Thyroid gland (tissue), 4 donors: ENCODE measurements around the gene RRAGD. TPM values are rescaled to one million over a fixed set of nuclear protein-coding genes. Genes with fewer than 3 reads are reported as not detected.

Experiments used
- DNase-seq, 2 donors: peaks; one replicate each; pipeline ENCODE4 v3.0.0-alpha.2; 2019
- H3K27ac ChIP-seq, 3 donors: fragments of 200-600 bp; sonication (generic); 1 replicate in 2 of 3; 2 replicates in 1 of 3; pipeline ENCODE4 v1.5.1; 2016 to 2019; ENCODE audit warnings: mild to moderate bottlenecking in 1 of 3, moderate library complexity in 1 of 3
- H3K27me3 ChIP-seq: fragments of 200-600 bp; sonication (generic); one replicate; pipeline ENCODE4 v1.5.1; 2019
- H3K36me3 ChIP-seq, 2 donors: fragments of 200-600 bp; sonication (generic); one replicate each; pipeline ENCODE4 v1.5.1; 2016 to 2019
- H3K4me1 ChIP-seq, 2 donors: fragments of 200-600 bp; sonication (generic); one replicate each; pipeline ENCODE4 v1.5.1; 2017 to 2019
- H3K4me3 ChIP-seq, 3 donors: fragments of 200-600 bp; sonication (generic); replicated peaks in 1 of 3; 1 replicate in 2 of 3; 2 replicates in 1 of 3; pipeline ENCODE4 v1.5.1; 2016; ENCODE audit warnings: mild to moderate bottlenecking in 1 of 3
- H3K9me3 ChIP-seq: fragments of 200-600 bp; sonication (generic); one replicate; pipeline ENCODE4 v1.5.1; 2017
- POLR2A ChIP-seq, 2 donors: fragments of 450-650 bp; IDR thresholded peaks; one replicate each; pipeline ENCODE4 v1.6.1; 2017; ENCODE audit warnings: antibody characterized with exemption in 2 of 2, mild to moderate bottlenecking in 2 of 2, moderate library complexity in 1 of 2
- WGBS, 2 donors: methylation state at CpG; one replicate each; pipeline ENCODE4 v1.1.5; 2017; 5-methylcytosine and 5-hydroxymethylcytosine counted together
- intact Hi-C: fragments of 100-400 bp; cut with DNase I; formaldehyde crosslinking; loops from one replicate; pipeline ENCODE4 v1.15.1; 2023
- total RNA-seq, 4 donors: library from RNA; depleted of rRNA; stranded (reverse); fragments of >200 nt; gene quantifications; one replicate each; pipeline ENCODE4 v1.2.3, GENCODE V29; 2016
- TF ChIP-seq, protein P1 (sequence below), 6 experiments: fragments of 200-600 bp in 3 of 6; fragments of 450-650 bp in 3 of 6; sonication (generic) in 3 of 6; IDR thresholded peaks; one replicate each; pipeline ENCODE4 v1.5.1; 2016 to 2019; ENCODE audit warnings: antibody characterized with exemption in 6 of 6, mild to moderate bottlenecking in 2 of 6, inconsistent platforms in 1 of 6, moderate library complexity in 1 of 6

The RRAGD gene
- total RNA-seq, 4 donors from 2014 or later: 49.8 to 73.0 (median 62.2) TPM

DNA sequence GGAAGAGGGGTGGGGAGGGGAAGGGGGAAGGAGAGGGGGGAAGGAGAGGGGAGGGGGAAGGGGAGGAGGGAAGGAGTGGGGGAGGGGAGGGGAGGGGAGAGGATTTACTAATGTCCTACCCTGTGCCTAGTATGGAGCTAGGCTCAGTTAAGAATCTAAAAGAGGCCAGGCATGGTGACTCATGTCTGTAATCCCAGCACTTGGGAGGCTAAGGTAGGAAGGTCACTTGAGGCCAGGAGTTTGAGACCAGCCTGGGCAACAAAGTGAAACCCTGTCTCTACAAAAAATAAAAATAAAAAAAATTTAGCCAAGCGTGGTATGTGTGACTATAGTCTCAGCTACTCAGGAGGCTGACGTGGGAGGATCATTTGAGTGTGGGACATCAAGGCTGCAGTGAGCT is 72.5 kb downstream of the RRAGD start:
- peaks cover 27 to 28% of the 10 kb centered on the region in 2 donors for H3K36me3 ChIP-seq
- no peaks in the 10 kb centered on the region for H3K27me3 ChIP-seq
- intact Hi-C loops: no loop called here
- no peak overlapping the region for H3K27ac ChIP-seq
- 91 to 92% methylated on average over 2 of the region's 2 CpGs for WGBS, 2 donors
- DNase-seq: no peak
- H3K9me3 ChIP-seq: no peaks in the 10 kb centered on the region
- TF ChIP-seq, protein P1, sequence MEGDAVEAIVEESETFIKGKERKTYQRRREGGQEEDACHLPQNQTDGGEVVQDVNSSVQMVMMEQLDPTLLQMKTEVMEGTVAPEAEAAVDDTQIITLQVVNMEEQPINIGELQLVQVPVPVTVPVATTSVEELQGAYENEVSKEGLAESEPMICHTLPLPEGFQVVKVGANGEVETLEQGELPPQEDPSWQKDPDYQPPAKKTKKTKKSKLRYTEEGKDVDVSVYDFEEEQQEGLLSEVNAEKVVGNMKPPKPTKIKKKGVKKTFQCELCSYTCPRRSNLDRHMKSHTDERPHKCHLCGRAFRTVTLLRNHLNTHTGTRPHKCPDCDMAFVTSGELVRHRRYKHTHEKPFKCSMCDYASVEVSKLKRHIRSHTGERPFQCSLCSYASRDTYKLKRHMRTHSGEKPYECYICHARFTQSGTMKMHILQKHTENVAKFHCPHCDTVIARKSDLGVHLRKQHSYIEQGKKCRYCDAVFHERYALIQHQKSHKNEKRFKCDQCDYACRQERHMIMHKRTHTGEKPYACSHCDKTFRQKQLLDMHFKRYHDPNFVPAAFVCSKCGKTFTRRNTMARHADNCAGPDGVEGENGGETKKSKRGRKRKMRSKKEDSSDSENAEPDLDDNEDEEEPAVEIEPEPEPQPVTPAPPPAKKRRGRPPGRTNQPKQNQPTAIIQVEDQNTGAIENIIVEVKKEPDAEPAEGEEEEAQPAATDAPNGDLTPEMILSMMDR (IDR thresholded peaks at IDR 0.05): no peak
- TF ChIP-seq POLR2A (IDR thresholded peaks at IDR 0.05): no peak
- H3K4me1 ChIP-seq: no peaks in the 10 kb centered on the region
- no peak overlapping the region for H3K4me3 ChIP-seq

DNA sequence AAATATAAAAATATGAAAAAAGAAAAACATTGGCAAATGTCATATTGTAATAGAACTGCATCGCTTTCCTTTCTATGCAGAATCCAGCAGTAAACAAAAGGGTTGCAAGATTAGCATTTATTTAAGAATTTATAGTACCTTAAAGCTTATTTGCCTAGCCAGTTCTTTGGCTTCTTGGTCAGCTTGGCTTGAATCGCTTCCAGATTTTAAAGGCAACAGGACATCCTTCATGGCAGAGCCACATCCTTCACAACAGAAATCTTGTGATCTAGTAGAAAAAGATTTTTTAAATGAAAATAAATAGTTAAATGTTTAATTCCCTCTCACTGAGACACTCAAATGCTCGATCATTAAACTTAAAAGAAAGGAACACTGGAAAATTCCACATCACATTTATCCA is 76.9 kb downstream of the RRAGD start:
- no peaks in the 10 kb centered on the region for H3K9me3 ChIP-seq
- no peaks in the 10 kb centered on the region for H3K27me3 ChIP-seq
- no peaks in the 10 kb centered on the region for H3K4me1 ChIP-seq
- H3K27ac ChIP-seq: no peak overlapping the region
- peaks cover 16 to 25% of the 10 kb centered on the region in 2 donors for H3K36me3 ChIP-seq
- no peak for DNase-seq
- whole genome bisulfite sequencing, 2 donors: 80 to 86% methylated on average over 3 of the region's 3 CpGs
- H3K4me3 ChIP-seq: no peak overlapping the region
- intact Hi-C loops: no loop called here
- TF ChIP-seq, protein P1 (IDR thresholded peaks at IDR 0.05): no peak

DNA sequence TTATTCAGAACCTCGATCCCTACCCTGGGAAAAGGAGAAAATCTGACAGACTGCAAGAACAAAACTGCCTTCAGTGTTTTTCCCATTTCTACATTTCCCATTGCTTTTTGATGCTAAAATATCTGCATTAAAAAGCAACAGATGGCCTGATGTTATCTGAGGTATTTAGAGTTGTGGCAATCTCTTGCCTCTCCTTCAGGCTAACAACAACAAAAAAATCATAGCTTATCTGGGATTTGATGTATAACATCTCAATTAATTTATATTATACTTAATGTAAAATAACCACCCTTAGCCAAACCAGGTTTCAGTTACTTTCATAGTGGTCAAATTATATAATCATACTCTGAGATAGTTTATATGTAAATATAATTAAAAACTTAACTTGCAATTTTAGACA is 81.2 kb downstream of the RRAGD start:
- peaks cover 8 to 33% of the 10 kb centered on the region in 2 donors for H3K36me3 ChIP-seq
- H3K27me3 ChIP-seq: no peaks in the 10 kb centered on the region
- no peak for DNase-seq
- no peaks in the 10 kb centered on the region for H3K9me3 ChIP-seq
- no peak overlapping the region for H3K27ac ChIP-seq
- TF ChIP-seq, protein P1 (IDR thresholded peaks at IDR 0.05): no peak
- no peak for TF ChIP-seq POLR2A (IDR thresholded peaks at IDR 0.05)
- no peaks in the 10 kb centered on the region for H3K4me1 ChIP-seq
- H3K4me3 ChIP-seq: no peak overlapping the region
- intact Hi-C loops: no loop called here
- WGBS, 2 donors: 96 to 98% methylated on average over 1 of the region's 1 CpG

DNA sequence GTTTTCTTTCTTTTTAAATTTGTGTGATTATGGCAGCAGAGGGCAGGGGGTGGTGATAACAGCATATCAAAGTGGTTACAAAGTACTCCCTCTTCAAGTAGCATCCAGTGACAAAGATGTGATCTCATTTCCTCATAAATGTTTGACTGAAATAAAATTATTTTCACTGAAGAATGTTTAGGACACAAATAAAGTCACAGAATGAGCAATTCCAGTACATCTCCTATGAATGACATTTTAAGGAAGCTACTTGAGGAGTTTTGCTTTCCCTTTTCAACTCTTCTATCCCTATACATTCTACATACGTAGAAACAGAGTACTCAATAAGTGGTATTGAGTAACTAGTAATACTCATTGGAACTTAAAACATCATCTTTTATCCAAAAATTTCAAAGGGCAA is 83.1 kb downstream of the RRAGD start:
- Histone ChIP-seq H3K4me1 (peaks cover 0 to 1% of the 10 kb centered on the region in 2 donors), H3K4me3 (no peak overlapping the region), H3K27ac (no peak overlapping the region), H3K9me3 (no peaks in the 10 kb centered on the region), H3K36me3 (peaks cover 0 to 31% of the 10 kb centered on the region in 2 donors), H3K27me3 (no peaks in the 10 kb centered on the region)
- no peak for TF ChIP-seq POLR2A (IDR thresholded peaks at IDR 0.05)
- TF ChIP-seq, protein P1 (IDR thresholded peaks at IDR 0.05): no peak
- WGBS, 2 donors: 93 to 96% methylated on average over 1 of the region's 1 CpG
- no peak for DNase-seq
- intact Hi-C loops: no loop called here

DNA sequence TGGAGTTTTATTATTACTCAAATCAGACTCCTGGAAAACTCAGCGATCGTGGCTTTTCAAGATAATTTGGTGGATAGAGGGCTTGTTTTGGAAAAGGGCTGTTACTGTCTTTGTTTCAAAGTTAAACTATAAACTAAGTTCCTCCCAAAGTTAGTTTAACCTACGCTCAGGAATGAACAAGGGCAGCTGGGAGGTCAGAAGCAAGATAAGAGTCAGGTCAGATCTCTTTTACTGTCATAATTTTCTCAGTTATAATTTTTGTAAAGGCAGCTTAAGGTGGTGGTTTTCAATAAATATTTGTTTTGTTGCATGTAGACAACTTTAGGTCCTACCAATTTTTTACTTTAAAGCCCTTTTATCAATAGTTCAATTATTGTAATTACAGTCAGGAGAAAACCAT is 87.8 kb downstream of the RRAGD start:
- Histone ChIP-seq H3K4me3 (no peak overlapping the region), H3K36me3 (peaks cover 0 to 23% of the 10 kb centered on the region in 2 donors), H3K27me3 (no peaks in the 10 kb centered on the region), H3K4me1 (peaks cover 14 to 16% of the 10 kb centered on the region in 2 donors), H3K9me3 (no peaks in the 10 kb centered on the region), H3K27ac (peak overlapping the region; percentile 40 to 55 (median 42))
- TF ChIP-seq, protein P1 (IDR thresholded peaks at IDR 0.05): no peak
- no peak for TF ChIP-seq POLR2A (IDR thresholded peaks at IDR 0.05)
- intact Hi-C loops: no loop called here
- DNase-seq: no peak
- WGBS, 2 donors: 88 to 90% methylated on average over 3 of the region's 3 CpGs
